ENCODE data around the gene SEMA6A. TPM values are rescaled to one million over a fixed set of nuclear protein-coding genes. Genes with fewer than 3 reads are reported as not detected.

SEMA6A gene
- total RNA-seq, 4 donors from 2014 or later, result 37.1 to 121 (median 111) TPM

- Histone ChIP-seq H3K27me3 (no peaks in the 10 kb centered on the region), H3K27ac (no peak overlapping the region), H3K36me3 (peaks cover 0 to 3% (median 0%) of the 10 kb centered on the region in 3 donors), H3K4me1 (peaks cover 0 to 8% (median 0%) of the 10 kb centered on the region in 4 donors), H3K9me3 (no peaks in the 10 kb centered on the region), H3K4me3 (no peak overlapping the region)
- no peak for DNase-seq
- no peak for TF ChIP-seq CTCF (IDR thresholded peaks at IDR 0.05)
- no peak for TF ChIP-seq POLR2A (IDR thresholded peaks at IDR 0.05)
Measured at GRCh38 chr5:116456036-116456435, 118.6 kb downstream of the SEMA6A start.

- DNase-seq, result no peak
- H3K27ac ChIP-seq, result no peak overlapping the region
Measured at GRCh38 chr5:116455061-116455460, 119.6 kb downstream of the SEMA6A start.

GRCh38 chr5:116454417-116454927 is 120.2 kb downstream of the SEMA6A start:
- Histone ChIP-seq H3K36me3 (peaks cover 0 to 9% (median 0%) of the 10 kb centered on the region in 3 donors), H3K27ac (no peak overlapping the region), H3K4me3 (no peak overlapping the region), H3K27me3 (no peaks in the 10 kb centered on the region), H3K4me1 (peaks cover 0 to 8% (median 0%) of the 10 kb centered on the region in 4 donors), H3K9me3 (no peaks in the 10 kb centered on the region)
- no peak for DNase-seq
- no peak for TF ChIP-seq CTCF (IDR thresholded peaks at IDR 0.05)
- TF ChIP-seq POLR2A (IDR thresholded peaks at IDR 0.05), result no peak

More at GRCh38 chr5:116455061-116455460, 119.6 kb downstream of the SEMA6A start:
- Histone ChIP-seq H3K27me3 (no peaks in the 10 kb centered on the region), H3K36me3 (peaks cover 0 to 9% (median 0%) of the 10 kb centered on the region in 3 donors), H3K9me3 (no peaks in the 10 kb centered on the region), H3K4me3 (no peak overlapping the region), H3K4me1 (peaks cover 0 to 8% (median 0%) of the 10 kb centered on the region in 4 donors)
- TF ChIP-seq POLR2A (IDR thresholded peaks at IDR 0.05) (no peak), CTCF (IDR thresholded peaks at IDR 0.05) (no peak)

- Histone ChIP-seq H3K27ac (no peak overlapping the region), H3K27me3 (no peaks in the 10 kb centered on the region), H3K36me3 (peaks cover 0 to 9% (median 0%) of the 10 kb centered on the region in 3 donors), H3K4me3 (no peak overlapping the region), H3K9me3 (no peaks in the 10 kb centered on the region), H3K4me1 (peaks cover 0 to 8% (median 0%) of the 10 kb centered on the region in 4 donors)
- TF ChIP-seq POLR2A (IDR thresholded peaks at IDR 0.05) (no peak), CTCF (IDR thresholded peaks at IDR 0.05) (no peak)
- DNase-seq, result no peak
Measured at GRCh38 chr5:116453988-116454411, 120.6 kb downstream of the SEMA6A start.

- Histone ChIP-seq H3K9me3 (no peaks in the 10 kb centered on the region), H3K36me3 (peaks cover 0 to 15% (median 0%) of the 10 kb centered on the region in 3 donors), H3K4me1 (peaks cover 0 to 8% (median 0%) of the 10 kb centered on the region in 4 donors), H3K27ac (no peak overlapping the region), H3K27me3 (no peaks in the 10 kb centered on the region), H3K4me3 (no peak overlapping the region)
- no peak for TF ChIP-seq CTCF (IDR thresholded peaks at IDR 0.05)
- no peak for TF ChIP-seq POLR2A (IDR thresholded peaks at IDR 0.05)
- no peak for DNase-seq
Measured at GRCh38 chr5:116452774-116453368, 121.8 kb downstream of the SEMA6A start.

Measured in Peyer's patch (tissue), 4 donors.